HG02759 (cell line): ENCODE data around the gene C1orf174.

Experiments
- ATAC-seq: cut with Tn5 transposase; IDR thresholded peaks from one replicate; pipeline ENCODE4 v1.9.1; 2021; ENCODE audit warnings: mild to moderate bottlenecking, moderate library complexity; ENCODE audit not compliant: unreplicated experiment

C1orf174 gene

GRCh38 chr1:3879099-3879498, 21.0 kb downstream of the C1orf174 start:
- no peak for ATAC-seq

GRCh38 chr1:3876716-3877115, 23.4 kb downstream of the C1orf174 start:
- no peak for ATAC-seq

GRCh38 chr1:3874736-3875135, 25.3 kb downstream of the C1orf174 start:
- ATAC-seq = no peak

GRCh38 chr1:3872546-3872945, 27.5 kb downstream of the C1orf174 start:
- no peak for ATAC-seq

- ATAC-seq = no peak
Observed at GRCh38 chr1:3871451-3871805, 28.6 kb downstream of the C1orf174 start.

- no peak for ATAC-seq
Observed at GRCh38 chr1:3869751-3870301, 30.2 kb downstream of the C1orf174 start.

GRCh38 chr1:3868464-3869006, 31.5 kb downstream of the C1orf174 start:
- ATAC-seq = no peak

GRCh38 chr1:3865606-3866160, 34.4 kb downstream of the C1orf174 start:
- ATAC-seq = no peak

- no peak for ATAC-seq
Observed at GRCh38 chr1:3864884-3865283, 35.2 kb downstream of the C1orf174 start.

GRCh38 chr1:3863231-3863935, 36.7 kb downstream of the C1orf174 start:
- no peak for ATAC-seq

- ATAC-seq = no peak
Observed at GRCh38 chr1:3858231-3858981, 41.7 kb downstream of the C1orf174 start.

- no peak for ATAC-seq
Observed at GRCh38 chr1:3857791-3858129, 42.3 kb downstream of the C1orf174 start.

GRCh38 chr1:3856923-3857790, 42.9 kb downstream of the C1orf174 start, which contains the start of the genes CEP104 and DFFB:
Gene CEP104, minus strand, starts transcription at chr1:3857211. Its CDS starts 4,804 bp downstream, at chr1:3852407.
Gene DFFB, plus strand, starts transcription at chr1:3857476. Its CDS starts 128 bp downstream, at chr1:3857604.
- ATAC-seq = peak; percentile 95

GRCh38 chr1:3852711-3853485, 47.2 kb downstream of the C1orf174 start:
- ATAC-seq = no peak

- no peak for ATAC-seq
Observed at GRCh38 chr1:3852091-3852490, 48.0 kb downstream of the C1orf174 start.

- no peak for ATAC-seq
Observed at GRCh38 chr1:3851292-3851691, 48.8 kb downstream of the C1orf174 start.

- no peak for ATAC-seq
Observed at GRCh38 chr1:3850857-3851256, 49.2 kb downstream of the C1orf174 start.

- ATAC-seq = no peak
Observed at GRCh38 chr1:3847081-3847480, 53.0 kb downstream of the C1orf174 start.

- no peak for ATAC-seq
Observed at GRCh38 chr1:3846541-3846940, 53.5 kb downstream of the C1orf174 start.

GRCh38 chr1:3842912-3843311, 57.2 kb downstream of the C1orf174 start:
- ATAC-seq = no peak
